ENCODE results near the gene TNNC1.

TNNC1 gene

DNA sequence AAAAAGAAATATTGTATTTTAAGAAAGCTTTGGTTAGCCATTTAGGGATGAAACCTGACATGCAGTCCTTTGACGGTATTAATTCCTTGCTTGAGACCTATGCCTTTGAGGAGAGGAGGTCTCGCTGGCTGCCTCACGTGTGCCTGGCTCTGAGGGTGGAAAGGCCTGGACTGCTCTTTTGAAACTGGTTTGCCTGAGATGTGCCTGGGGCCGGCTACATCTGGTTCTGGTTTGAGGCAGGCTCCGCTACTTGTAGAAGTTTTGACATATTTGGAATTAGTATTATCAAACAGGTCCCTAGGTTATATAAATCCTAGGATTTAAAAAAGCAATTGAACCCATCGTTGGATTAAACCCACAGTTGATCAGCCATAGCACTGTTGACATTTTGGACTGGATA, 8.0 kb upstream of the TNNC1 start:
- in situ Hi-C loops (cut with HindIII; ENCODE audit: low sequenced_read_pairs) = no loop called here

DNA sequence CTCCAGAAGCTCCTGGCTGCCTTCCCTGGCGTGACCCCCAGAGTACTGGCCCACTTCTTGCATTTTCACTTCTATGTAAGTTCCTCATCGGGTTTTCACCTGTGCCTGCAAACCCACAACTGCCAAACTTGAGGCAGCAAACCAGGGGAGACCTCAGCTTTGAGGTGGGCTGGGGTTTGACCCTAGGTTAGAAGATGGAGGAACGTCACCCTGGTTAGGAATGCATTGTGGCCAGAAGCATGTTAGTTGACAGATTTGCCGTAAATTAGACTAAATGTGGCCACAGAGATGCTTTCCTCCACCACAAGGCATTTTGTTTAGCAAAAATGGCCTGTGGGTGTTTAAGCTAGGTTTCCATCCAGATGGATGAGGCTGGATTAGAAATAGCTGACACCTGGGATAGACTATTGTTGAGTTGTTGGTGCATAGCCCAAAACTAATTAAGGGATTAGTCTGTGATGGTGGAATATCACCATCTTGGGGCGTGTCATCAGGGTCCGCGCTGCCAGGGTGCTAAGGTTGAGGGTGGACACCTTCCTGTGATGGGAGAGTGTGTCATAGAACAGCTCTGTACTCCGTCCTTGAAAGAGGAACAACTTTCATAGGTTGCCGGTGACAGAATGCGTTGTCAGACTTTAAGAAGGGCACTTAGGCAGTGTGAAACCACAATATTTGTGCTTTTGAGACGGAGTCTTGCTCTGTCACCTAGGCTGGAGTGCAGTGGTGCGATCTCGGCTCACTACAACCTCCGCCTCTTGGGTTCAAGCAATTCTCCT, 5.1 kb upstream of the TNNC1 start:
- in situ Hi-C loops (cut with HindIII; ENCODE audit: low sequenced_read_pairs) = no loop called here

DNA sequence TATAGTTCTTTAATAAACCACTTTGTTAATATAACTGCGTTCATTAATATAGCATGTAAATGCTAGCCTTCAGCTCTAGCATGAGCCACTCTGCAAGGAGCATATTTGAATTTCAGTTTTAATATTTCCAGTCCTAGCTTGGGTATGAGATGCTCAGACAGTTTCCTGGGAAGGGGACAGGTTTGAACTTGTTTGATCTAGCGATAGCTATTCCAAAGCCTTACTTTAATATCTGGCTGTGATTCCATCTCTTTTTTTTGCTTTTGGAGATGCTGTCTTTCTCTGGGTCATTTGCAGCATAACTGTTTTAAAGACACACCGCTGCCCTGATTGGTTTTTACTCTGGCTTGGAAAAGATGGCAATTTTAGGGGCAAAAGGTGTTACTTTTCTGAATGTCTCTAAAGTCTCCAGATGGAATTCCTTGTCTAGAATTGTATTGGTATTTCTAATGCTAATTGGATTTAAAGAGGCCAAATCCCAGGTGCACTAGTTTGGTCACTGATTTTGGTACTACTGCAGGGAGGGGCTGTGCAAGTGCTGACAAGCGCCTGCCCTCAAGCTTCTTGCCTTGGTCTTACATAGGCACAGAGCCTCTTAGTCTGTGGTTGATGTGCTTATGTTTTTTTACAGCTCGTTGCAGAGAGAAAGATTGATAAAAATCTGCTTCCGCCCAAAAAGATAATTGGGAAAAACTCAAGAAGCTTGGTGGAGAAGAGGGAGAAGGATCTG, 4.4 kb upstream of the TNNC1 start:
- in situ Hi-C loops (cut with HindIII; ENCODE audit: low sequenced_read_pairs) = no loop called here

DNA sequence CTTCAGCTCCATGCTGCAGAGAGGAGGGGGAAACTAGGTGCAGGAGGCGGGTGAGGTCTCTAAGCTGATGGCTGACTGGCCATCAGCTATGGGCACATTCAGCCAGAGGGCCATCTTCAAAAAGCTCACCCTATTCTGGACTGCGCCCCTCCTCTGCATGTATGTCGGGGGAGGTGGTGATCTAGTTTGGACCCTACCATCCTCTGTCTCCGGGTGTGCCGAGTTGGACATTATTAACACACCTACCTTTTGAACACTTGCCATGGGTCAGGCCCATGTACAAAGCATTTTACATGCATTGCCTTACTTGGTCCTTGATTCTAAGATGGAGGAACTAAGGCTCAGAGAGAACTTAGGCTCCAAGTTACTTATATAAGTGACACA, 3.0 kb upstream of the TNNC1 start:
- in situ Hi-C loops (cut with HindIII; ENCODE audit: low sequenced_read_pairs) = no loop called here

DNA sequence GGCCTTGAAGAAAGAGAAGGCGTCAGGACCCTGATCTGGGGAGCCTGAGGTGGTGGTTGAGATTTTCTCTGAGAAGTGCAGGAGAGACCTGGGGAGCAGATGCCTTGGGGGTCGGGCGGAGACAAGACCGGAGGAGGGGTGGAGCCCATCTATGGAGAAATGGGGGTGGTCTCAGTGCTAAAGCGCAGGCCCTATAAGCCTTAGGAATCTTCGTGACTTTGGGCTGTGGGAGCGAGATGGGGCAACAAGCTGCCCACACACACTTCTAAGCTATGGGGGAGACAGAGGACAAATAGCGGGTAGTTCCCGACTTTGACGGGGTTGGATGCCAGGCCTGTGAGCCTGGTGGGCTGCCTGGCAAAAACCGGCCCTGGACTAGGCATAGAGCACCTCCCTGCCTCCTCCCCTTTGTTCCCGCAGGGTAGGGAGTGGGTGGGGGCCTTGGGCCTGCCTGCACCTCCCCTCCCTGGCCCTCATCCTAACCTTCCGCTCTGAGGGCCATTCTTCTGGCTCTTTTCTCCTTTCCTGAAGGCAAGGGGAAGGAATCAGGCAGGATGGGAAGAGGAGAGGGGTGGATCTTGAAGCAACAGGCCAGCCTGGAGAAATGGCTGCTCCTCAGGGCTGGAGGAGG, 2.4 kb upstream of the TNNC1 start:
- in situ Hi-C loops (cut with HindIII; ENCODE audit: low sequenced_read_pairs) = no loop called here

DNA sequence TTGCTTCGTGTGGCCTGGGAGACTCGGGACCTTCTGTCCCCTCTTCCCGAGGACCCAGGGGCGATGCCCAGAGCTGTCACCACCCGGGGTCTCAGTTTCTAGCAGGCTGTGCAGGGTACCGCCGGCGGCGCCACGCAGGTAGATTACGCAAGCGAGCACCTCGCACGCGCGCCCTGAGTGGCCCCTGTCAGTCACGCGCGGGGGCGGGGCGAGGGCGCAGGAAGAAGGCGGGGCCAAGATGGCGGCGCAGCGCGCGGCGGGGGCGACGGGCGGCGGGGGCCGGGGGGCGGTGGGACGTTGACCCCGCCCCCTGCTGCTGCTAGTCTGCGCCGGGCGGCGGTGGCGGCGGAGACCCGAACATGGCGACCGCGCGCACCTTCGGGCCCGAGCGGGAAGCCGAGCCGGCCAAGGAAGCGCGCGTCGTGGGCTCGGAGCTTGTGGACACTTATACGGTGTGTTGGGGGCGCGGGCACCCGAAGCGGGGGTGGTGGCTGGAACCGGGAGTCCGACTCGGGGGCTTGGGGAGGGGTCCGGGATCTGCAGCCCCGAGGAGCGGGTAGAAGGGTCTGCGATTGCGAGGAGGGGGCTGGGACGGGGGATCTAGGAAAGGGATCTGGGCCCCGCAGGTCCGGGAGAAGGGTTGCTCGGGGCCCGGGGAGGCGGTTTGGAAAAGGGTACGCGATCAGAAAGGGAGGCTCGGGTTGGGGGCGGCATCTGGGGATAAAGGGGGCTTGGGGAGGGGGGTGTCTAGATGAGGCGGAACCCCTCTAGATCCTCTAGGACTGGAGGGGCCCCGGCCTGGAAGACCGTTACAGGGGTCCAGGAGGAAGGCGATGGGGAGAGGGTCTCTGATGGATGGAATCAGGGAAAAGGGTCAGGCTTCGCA, 1.7 kb upstream of the TNNC1 start, which contains the start of gene NISCH:
NISCH (plus strand) TSS at position 322 of the 886 bp plus-strand sequence; CDS start at position 360, 38 bp downstream.
- in situ Hi-C loops (cut with HindIII; ENCODE audit: low sequenced_read_pairs) = no loop called here

DNA sequence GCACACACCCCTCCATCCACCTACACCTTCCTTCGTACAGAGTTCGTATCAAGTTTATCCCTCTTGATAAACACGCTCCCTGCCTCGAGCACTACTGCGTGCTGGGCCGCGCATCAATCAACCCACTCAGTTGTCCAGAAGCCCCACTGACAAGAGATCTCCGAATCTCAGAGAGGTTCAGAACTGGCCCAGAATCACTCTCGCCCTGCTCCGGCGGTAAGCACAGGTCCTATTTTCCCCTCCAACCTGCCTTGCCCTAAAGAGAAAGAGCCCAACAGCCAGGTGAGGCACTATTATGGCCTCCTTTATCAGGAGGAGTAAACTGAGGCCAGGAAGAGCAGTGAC, 1.1 kb upstream of the TNNC1 start:
- in situ Hi-C loops (cut with HindIII; ENCODE audit: low sequenced_read_pairs) = no loop called here

DNA sequence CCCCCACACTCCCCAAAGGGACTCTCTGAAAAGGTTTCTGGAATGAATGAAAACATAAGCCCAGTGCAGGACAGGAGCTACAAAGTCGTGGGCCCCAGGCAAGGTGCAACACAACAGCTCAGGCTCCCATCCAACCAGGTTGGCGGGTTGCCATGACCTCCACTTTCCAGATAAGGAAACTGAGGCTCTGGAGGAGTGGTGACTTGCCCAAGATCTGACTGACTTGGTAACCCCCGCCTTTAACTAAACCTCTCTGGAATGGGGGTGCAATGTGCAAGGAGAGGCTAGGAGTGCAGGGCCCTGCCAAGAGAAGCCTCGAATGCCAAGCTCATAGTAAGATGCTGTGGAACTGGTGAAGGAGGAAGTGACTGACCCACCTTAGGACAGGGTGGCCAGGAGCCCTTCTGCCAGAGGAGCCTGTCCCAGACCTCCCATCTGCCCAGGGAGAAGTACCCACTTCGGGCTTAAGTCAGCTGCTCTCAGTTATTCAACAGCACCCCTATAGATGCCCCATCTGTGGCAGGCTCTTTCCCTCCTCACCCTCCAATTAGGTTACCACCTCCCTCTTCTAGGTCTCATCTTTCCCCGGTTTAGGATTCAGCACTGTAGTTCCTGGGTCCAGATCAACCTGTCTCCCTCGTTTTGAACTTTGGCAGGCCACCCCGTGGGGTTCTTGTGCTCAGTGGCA, 553 bp upstream of the TNNC1 start:
- in situ Hi-C loops (cut with HindIII; ENCODE audit: low sequenced_read_pairs) = no loop called here

DNA sequence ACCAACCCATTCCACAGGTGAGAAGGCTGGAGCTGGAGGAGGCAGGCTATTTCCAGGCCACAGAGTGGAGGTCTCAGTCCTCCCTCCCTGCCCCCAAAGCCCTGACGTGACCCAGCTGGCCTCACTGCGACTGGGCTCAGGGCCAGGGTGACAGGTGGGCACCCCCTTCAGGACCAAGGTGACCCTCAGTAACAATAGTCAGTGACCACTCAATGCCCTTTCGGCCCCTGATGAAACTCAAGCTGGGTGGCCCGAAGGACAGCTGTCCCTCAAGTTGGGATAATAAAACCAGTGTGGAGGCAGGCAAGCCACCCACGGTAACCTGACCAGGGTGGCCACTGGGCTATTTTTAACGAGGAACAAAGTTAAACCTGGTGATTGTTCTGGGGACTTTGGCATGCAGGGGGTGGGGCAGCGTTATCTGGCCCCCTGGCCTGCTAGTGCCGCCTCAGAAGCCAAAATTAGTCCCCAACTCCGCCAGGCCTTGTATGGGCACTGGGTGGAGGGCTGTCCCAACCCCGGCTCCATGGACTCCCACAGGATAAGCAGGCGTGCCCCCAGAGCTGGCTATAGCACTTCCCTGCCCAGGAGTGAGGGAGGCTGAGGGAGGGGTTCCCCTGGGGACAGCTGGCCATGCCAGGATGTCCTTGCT, 1.1 kb downstream of the TNNC1 start:
- in situ Hi-C loops (cut with HindIII; ENCODE audit: low sequenced_read_pairs) = no loop called here

DNA sequence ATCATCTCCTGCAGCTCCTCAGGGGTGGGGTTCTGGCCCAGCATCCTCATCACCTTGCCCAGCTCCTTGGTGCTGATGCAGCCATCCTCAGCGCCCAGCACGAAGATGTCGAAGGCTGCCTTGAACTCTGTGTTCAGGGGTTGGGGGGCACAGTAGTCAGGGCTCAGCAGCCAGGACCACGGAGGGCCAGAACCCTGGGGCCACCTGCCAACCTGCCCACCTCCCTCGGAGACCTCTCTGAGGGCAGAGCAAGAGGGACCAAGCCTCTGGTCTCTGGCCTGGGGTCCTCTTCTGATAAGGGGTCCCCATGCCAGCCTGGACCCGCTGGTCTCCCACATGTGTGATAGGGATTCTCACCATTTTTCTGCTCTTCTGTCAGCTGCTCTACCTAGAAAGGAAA, 1.7 kb downstream of the TNNC1 start:
- in situ Hi-C loops (cut with HindIII; ENCODE audit: low sequenced_read_pairs) = no loop called here

DNA sequence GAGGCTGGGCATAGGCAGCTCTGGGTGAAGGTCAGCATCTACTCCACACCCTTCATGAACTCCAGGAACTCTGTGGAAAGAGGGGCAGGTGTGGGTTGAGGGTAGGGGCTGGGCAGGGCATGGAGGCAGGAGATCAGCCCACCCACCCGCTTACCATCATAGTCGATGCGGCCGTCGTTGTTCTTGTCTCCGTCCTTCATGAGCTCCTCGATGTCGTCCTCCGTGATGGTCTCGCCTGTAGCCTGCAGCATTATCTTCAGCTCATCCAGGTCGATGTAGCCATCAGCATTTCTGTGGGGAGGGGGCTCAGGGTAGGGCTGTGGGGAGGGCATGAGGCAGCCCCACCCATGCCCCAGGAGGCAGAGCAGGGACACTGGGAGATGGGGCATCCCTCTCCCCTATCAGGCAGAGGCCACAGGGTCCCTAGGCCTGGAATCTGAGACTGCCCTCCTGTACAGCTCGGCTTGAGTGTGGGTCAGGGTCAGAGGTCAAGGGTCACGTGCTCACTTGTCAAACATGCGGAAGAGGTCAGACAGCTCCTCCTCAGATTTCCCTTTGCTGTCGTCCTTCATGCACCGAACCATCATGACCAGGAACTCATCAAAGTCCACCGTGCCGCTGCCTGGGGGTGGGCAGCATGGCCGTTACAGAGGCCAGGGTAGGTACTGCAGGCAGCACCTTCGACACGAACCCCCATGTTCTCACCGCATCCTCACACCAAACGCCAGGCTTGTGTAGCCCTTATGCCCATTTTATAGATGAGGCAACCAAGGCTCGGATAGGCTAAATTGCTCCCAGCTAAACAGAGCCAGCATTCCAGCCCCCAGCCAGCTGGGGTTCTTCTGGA, 2.4 kb downstream of the TNNC1 start:
- in situ Hi-C loops (cut with HindIII; ENCODE audit: low sequenced_read_pairs) = no loop called here

DNA sequence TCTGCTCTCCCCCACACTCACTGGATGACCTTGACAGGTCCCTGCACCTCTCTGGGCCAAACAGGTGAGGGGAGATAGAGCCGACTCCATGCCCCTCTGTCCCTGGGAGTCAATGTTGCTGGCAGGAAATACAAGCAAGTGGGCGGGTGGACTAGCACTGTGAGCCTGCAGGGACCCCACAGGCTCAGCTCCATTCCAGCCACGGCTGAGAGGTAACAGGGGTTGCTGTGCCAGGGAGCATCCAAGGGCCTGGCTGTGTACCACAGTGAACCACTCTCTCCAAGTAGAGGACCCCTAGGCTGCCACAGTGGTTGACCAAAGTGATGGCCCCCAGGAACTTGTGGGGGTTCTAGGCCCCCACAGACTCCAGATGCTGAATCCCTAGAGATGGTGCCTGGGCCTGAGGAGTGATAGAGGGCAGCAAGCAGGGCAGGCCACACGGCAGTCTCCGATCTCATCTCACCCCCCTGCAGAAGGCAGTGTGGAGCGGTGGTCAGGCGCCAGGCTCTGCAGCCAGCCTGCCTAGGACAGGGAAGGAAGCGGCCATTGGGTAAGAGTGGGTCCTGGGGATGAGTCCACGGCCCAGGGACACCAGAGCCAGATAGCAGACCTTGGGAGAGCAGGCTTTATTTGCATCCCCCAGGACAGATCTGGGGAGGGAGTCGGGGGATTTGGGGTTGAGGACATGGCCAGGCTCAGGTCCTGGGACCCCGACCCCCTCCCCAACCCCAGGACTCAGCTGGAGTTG, 3.2 kb downstream of the TNNC1 start:
- in situ Hi-C loops (cut with HindIII; ENCODE audit: low sequenced_read_pairs) = no loop called here

DNA sequence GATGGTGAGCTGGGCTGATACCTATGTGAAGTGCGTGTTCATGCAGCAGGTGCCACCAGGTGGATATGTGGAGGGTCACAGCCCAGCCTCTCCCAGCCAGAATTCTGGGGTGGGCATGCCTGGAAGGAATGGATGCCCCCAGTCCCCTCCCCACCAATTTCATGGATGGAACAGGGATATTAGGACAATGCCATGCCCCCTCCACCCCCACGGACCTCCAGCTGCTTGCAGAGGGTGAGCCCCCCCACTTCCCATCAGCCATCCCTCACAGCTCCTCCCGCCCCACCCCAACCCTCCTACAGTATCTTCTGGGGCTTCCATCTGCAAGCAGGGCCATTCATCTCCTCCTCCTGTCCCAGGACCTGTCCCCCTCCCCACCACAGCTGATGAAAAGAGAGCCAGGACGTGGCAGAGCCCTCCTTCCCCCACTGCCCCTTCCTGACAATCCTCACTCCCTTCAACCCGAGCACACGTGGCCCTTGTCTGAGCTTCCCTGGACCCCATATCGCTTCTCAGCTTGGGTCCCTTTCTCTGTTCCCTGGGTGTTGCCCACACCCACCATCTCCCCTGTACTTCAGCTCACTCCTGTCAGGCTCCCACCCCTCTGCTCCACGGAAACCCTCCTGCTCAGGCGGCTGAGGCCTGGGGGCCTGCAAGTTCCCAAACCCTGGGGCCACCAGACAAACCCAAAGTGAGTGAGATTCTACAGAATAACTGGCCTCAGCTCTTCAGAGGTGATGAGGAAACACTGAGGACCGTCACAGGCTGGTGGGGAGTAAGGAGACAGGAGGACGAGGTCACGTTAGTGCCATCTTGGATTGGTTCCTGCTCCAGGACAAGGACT, 6.1 kb downstream of the TNNC1 start:
- in situ Hi-C loops (cut with HindIII; ENCODE audit: low sequenced_read_pairs) = no loop called here

DNA sequence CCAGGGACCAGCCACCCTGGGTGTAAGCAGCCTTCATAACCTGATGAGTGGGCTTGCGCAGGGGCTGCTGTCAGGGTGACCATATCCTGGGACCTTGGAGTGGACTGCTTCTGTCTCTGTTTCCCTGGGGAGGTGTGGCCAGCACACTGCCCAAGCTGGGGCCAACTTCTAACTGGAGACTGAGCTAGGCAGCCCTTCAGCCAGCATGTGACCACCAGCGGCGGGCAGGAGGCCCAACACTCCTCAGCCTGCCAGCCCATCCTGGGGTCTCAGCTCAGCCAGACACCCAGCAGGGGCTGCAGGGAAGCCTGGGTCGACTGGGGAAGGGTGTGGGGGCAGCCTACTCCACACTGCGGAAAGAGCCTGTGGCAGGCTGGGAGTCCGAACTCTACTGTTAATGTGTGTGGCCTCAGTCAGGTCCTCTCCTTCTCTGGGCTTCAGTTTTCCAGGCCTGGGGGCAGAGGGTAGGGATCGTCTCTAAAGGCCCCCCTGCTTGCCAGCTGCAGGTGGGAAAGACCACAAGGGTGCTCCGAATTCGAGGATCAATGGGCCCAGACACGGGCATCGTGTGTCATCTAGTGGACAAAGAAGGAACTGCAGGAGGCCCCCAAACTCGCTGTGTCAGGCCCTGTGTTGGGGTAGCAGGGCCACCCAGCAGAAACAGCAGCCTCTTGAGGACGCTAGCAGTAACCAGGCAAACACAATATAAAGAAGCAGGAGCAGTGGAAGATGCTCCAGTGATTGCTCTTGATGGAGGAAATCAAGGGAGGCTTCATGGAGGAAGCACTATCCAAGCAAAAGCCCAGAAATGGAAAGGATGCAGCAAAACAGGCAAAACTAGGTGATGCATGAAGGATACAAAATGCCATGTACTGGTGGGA, 7.0 kb downstream of the TNNC1 start:
- in situ Hi-C loops (cut with HindIII; ENCODE audit: low sequenced_read_pairs) = no loop called here

DNA sequence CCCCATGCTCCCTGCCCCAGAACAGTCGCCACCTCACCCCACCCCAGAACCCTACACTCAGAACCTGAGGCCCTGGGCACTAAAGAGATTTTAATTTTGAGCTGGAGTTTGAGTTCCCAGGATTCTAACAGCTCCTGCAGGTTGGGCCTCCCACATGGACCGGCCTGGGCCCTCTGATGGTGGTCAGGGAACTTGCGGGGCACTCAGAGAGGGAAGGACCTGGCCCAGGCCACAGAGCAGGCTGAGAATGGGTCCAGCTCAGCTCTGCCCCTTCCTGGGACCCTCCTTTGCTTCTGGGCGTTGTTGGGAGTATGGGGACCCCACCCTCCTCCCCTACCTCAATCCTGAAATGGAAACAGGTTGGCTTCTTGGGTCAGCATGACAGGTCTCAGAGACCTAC, 7.8 kb downstream of the TNNC1 start:
- in situ Hi-C loops (cut with HindIII; ENCODE audit: low sequenced_read_pairs) = no loop called here
